ENCODE results near the gene CEACAM18.

CEACAM18 gene

GRCh38 chr19:51511353-51511752 is 33.0 kb downstream of the CEACAM18 start:
- TF ChIP-seq CTCF (conservative IDR thresholded peaks at IDR 0.05): peak; percentile 52
- H3K27ac ChIP-seq: no peak overlapping the region

GRCh38 chr19:51513968-51514367 is 35.6 kb downstream of the CEACAM18 start:
- H3K27ac ChIP-seq: no peak overlapping the region
- no peak for TF ChIP-seq CTCF (conservative IDR thresholded peaks at IDR 0.05)

DNA sequence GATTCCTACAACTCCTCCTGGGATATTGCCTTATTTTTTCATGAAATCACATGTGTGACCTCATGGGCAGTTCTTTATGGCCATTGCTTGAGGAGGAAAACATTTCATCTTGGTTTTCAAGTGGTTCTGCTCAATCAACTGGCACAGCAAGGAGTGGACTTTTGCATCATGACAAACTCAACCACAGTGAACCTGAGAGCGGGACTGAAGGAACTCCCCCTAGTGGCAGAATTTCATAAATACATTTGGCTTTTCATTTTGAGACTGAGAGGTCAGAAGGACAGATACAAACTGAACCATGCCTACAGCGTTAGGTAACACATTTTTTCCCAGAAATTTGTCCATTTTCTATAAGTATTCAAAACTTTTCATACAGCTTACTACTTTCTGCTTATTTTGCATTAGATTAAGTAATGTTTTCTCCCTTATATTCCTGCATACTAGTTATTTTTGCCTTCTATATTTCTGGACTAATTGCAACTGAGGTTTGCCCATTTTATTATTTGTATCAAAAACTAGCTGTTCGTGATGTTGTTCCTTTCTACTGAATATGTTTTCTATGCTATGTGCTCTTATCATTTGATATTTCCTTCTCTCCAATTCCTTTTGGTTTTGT is 36.6 kb downstream of the CEACAM18 start:
- peak; percentile 92 for TF ChIP-seq CTCF (conservative IDR thresholded peaks at IDR 0.05)
- no peak overlapping the region for H3K27ac ChIP-seq

DNA sequence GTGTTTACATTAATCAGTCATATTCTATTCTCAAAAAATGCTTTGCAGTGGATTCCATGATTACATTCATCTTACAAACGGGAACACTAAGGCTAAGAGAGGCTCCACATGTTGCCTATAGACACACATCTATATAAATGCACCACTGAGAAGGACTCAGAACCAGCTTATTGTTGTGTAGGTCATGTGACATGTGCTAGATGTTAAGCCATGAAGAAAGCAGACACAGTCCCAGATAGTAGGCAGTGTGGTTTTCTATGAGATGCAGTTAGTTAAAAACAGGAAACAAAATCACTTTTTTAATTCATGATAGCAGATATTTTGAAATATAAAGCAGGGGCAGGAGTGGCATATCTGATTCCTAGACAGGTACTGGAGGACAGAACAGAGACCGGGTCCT is 42.4 kb downstream of the CEACAM18 start:
- no peak for TF ChIP-seq CTCF (conservative IDR thresholded peaks at IDR 0.05)
- H3K27ac ChIP-seq: no peak overlapping the region

GRCh38 chr19:51521357-51521756 is 43.0 kb downstream of the CEACAM18 start:
- TF ChIP-seq CTCF (conservative IDR thresholded peaks at IDR 0.05): no peak
- H3K27ac ChIP-seq: no peak overlapping the region

- TF ChIP-seq CTCF (conservative IDR thresholded peaks at IDR 0.05): no peak
- H3K27ac ChIP-seq: no peak overlapping the region
Measured at GRCh38 chr19:51521781-51522180, 43.4 kb downstream of the CEACAM18 start.

GRCh38 chr19:51524666-51525264 is 46.4 kb downstream of the CEACAM18 start:
- no peak overlapping the region for H3K27ac ChIP-seq

More at GRCh38 chr19:51524666-51525264, 46.4 kb downstream of the CEACAM18 start:
- no peak for TF ChIP-seq CTCF (conservative IDR thresholded peaks at IDR 0.05)
